ENCODE measurements around the gene MAMSTR. TPM values are rescaled to one million over a fixed set of nuclear protein-coding genes. Genes with fewer than 3 reads are reported as not detected.
"Not testable (repeated sequence)": the region's sequence is repeated elsewhere in the genome, so short reads cannot be mapped to it uniquely, and the experiment has no call there.

Gene MAMSTR
- total RNA-seq, 1 donor from 2014 or later: 0.58 TPM

DNA sequence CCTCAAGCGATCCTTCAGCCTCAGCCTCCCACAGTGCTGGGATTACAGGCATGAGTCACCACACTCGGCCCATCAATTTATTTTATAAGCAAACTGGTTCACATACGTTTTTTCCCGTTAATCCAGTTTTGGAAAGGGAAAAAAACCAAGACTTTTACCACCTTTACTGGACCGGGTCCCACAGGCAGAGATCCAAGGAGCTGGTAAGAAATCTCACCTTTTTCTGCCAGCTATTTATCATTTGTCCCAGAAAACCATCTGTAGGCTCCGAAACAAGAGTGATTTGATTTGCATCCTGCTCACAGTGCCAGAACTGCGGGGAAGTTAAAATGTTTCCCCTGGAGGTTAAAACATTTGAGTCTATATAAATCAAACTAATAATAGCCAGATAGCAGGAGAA lies 30.1 kb downstream of the MAMSTR start:
- DNase-seq (ENCODE audit: low spot score): no peak

DNA sequence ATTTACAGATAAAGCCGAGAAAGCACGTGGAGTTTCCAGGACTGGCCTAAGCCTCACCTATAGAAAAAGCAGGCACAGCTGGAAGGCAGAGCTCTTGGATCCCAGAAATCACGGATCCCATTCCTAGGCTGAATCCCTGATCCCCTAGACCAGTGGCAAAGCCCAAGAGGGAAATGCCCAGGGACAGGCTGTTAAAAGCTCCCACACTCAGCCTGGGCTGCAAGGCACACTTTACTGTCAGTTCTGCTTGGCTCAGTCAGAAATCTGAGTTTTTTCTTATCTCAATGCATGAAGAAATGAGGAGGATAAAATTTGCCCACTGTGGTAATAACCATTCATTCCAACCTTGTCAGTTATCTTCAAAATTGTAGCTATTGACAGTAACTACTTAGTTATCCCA lies 31.7 kb downstream of the MAMSTR start:
- DNase-seq (ENCODE audit: low spot score): no peak

DNA sequence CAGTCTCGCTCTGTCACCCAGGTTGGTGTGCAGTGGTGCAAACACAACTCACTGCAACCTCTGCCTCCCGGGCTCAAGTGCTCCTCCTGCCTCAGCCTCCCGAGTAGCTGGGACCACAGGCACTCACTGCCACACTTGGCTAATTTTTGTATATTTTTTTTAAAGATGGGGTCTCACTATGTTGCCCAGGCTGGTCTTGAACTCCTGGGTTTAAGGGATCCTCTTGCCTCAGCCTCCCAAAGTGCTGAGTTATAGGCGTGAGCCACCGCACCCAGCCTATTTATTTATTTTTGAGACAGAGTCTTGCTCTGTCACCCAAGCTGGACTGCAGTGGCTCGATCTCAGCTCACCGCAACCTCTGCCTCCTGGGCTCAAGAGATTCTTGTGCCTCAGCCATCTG lies 32.9 kb downstream of the MAMSTR start:
- DNase-seq (ENCODE audit: low spot score): not testable (repeated sequence)

DNA sequence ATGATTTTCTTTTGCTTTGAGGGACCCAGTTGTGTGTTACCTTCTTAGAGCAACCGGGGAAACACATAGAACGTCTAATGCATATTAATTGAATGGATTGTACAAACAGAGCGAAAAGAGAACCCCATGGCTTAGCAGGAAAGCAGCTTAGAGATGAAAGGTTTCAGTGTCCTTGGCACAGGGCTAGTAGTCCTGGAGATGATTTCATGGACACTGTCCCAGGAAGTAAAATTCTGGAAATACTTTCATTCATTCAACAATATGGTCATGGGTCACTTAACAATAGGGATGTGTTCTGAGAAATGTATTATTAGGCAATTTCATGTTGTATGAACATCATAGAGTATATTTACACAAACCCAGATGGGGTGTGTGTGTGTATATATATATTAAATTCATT lies 33.4 kb downstream of the MAMSTR start:
- DNase-seq (ENCODE audit: low spot score): no peak

DNA sequence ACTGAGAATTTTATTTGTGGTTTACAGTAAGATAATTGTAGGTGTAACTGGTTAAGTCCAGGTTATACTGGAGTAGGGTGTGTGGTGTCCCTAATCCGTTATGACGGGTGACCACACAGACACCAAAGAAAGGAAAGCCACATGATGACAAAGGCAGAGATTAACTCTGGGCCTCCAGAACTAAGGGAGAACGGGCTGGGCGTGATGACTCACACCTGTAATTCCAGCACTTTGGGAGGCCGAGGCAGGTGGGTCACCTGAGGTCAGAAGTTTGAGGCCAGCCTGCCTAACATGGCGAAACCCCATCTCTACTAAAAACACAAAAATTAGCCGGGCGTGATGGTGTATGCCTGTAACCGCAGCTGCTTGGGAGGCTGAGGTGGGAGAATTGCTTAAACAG lies 33.9 kb downstream of the MAMSTR start:
- no peak for DNase-seq (ENCODE audit: low spot score)

DNA sequence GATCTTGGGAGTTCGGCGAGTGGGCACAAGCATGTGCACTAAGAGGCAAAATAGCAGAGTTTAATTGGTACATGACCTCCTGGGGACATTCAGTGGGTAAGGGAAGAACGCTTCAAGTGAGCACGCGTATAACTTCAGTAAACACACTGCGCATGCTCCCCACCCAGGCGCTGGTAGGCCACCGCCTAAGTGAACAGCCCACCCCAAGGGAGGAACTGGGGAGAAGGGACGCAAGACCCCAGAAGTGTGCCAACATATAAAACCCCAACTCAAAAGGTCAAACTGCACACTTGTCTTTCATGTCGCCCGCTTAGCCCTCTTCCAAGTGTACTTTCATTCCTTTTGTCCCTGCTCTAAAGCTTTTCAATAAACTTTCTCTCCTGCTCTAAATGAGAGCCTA lies 36.2 kb downstream of the MAMSTR start:
- DNase-seq (ENCODE audit: low spot score): no peak

DNA sequence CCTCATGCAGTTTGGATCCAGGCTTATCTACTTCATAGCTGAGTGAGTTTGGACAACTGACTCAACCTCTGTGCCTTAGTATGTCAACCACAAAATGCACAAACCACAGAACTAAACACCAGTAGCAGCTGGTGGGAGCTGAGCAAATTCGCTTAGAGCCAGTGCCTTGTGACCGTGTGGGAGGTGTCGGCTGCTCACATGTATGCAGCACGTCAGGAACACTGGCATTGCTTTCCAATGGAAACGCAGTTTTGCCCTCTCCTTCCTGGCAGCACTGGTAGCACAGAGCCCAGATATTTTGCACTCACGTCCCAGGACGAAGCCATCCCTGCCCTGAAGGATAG lies 38.4 kb downstream of the MAMSTR start:
- no peak for DNase-seq (ENCODE audit: low spot score)

DNA sequence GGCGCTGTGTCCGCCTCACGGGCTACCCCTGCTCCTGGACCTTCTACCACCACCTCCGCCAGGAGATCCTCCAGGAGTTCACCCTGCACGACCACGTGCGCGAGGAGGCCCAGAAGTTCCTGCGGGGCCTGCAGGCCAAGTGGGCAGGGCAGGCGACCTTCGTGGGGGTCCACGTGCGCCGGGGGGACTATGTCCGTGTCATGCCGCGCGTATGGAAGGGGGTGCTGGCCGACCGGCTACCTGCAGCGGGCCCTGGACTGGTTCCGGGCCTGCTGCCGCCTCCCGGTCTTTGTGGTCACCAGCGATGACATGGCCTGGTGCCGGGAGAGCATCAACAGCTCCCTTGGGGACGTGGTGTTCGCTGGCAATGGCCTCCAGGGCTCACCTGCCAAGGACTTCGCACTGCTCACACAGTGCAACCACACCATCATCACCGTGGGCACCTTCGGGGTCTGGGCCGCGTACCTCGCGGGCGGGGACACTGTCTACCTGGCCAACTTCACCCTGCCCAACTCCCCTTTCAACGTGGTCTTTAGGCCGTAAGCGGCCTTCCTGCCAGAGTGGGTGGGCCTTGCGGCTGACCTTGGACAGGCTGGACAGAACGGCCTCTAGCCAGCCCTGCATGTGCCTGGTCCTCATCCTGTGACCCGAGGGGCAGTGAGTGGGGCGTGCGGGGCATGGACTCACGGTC lies 38.9 kb downstream of the MAMSTR start:
- no peak for DNase-seq (ENCODE audit: low spot score)

DNA sequence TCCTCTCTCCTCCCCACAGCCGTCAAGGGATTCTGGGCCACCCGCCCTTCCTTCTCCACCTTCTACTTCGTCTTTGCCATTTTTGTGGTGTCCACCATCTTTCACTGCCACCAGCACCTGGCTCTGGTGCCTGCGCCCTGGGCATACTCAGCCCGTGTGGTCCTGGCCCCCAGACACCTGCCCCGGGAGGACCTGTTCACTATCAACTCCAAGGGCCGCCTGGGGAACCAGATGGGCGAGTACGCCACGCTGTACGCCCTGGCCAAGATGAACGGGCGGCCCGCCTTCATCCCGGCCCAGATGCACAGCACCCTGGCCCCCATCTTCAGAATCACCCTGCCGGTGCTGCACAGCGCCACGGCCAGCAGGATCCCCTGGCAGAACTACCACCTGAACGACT lies 39.5 kb downstream of the MAMSTR start:
- DNase-seq (ENCODE audit: low spot score): not testable (repeated sequence)

DNA sequence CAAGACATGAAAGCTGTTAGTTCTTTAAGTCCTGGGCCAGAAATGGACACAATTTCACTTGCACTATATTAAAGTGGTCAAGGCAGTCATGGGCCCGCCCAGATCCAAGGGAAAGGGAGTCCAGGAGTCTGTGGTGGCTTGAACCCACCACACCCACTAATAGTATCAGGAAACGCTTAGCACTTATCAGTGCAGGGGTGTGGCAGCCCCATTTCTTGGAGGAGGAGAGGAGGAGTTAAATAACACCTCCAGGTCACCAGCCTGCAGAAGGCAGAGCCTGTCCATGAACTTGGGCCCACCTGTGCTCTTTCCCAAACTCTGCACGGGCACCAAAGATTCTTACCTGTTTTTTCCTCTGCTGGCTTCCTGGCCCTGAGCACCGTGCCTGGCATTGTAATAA lies 41.3 kb downstream of the MAMSTR start:
- no peak for DNase-seq (ENCODE audit: low spot score)

DNA sequence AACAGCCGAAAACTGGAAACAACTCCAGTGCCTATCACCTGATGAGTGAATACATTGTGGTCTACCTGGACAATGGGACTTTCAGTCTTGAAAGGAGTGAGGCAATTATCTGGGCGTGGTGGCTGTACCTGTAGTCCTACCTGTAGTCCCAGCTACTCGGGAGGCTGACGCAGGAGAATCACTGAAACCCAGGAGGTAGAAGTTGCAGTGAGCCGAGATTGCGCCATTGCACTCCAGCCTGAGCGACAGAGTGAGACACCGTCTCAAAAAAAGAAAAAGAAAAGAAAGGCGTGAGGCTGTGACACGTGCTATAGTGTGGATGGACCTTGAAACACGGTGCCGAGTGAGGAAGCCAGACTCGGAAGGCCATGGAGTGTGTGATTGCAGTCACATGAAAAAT lies 42.6 kb downstream of the MAMSTR start:
- no peak for DNase-seq (ENCODE audit: low spot score)

DNA sequence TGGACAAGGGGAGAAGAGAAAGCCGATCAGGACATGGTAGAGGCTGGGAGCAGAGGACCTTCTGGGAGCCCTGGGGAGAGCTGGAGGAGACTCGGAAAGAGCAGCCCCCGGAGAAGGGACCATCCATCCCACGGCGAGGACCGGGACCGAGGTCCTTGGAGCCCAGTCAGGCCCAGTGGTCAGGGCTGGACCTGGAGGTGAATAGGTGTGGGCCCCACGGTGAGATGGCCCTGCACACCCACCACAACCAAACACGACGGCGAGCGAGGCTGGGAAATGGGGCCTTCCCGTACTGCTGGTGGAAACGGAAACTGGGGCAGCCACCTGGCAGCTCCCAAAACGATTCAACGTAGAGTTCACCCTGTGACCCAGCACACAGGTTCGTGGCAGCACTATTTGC lies 43.0 kb downstream of the MAMSTR start:
- DNase-seq (ENCODE audit: low spot score): no peak

DNA sequence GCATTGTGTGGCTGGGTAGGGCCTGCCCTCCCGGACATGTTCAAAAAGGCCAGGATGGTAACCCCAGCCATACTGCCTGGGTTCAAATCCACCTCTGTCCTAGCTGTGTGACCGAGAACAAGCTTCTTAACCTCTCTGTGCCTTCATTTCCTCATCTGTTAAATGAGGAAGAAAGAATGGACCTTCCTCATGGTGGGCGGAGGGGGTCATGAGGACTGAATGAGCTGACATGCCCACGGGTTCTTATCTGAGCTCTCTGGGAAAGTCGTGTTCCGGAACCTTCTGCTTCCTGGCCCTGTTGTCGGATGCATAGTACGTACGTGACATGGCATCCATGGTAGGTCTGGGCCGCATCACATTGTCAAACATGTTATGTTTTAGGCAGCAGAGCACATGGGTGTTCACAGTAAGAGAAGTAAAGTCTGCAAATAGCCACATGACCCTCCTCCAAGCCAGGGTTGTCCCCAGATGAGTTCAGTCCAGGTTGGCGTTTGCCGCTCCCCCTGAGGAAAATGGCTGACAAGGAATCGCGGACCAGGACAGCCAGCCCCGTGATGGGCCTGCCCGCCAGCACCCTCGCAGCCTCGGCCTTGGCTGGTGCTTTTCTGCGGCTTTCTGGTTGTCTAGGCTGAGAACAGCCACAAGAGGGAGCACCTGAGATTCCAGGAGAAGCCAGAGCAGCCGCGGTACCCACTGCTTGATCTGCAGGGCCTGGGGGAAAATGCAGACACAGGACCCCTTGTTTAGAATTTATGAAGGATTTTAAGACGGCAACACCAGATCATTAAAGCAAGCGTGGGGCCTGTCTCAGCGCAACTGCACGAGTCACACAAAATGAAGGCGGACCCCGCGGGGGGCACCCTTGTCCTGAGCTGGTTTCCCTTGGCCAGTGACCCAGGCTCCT lies 44.4 kb downstream of the MAMSTR start:
- peak; percentile 92 for DNase-seq (ENCODE audit: low spot score)

DNA sequence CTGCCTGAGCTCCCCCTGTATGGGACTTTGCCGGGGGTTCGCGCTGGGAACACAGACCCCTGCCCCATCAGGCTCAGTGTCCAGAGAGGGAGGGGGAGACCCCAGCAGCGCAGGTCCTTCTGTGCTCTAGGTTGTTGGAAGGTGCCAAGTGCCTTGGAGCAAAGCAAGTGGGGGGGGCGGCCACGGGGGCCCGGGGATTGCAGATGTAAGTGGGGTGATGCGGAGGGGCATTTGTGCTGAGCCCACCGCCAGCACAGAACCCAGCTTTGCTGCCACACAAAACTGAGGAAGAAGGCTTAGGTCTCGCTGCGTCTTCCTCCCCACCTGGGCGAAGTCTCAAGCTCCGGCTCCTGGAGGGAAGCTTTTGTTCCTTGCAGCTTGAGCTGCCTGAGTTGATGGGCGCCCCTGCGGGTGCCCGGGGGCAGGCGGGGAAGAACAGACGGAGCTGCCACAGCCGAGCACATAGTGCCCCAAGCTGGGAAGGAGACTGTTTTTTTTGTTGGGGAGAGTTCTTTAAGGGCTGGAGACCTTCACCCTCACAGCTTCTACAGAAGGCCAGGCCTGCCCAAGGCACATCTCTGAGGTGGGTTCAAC lies 45.2 kb downstream of the MAMSTR start:
- DNase-seq (ENCODE audit: low spot score): no peak

DNA sequence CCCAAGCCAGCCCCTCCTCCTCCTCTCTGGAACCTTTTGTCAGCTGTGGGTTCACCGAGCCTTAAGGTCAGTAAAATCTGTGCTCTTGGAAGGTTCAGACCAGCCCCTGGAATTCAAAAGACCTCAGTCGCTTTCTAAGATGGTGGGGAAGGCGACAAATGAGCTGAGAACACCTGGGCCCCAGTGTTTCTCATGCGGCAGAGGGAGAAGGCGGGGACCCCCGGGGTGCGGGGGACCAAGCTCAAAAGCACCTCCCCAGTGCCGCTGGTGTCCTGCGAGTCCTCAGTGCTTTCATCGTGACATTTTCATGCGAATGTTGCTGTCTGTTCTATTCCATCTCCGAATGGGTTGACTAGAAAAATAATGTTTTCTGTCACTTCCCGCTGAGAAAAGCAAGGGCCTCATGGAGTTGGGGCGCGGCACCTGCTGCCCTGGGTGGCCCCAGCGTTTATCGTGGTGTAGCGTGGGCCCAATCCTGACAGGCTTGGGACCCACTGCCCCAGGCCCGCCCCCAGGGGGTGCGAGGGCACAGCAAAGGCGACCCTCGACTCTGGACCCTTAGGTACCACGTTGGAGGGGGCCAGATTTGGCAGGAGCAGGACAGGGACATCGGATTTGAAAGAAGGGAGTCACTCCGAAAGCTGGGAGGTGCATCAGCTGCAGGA lies 46.0 kb downstream of the MAMSTR start:
- no peak for DNase-seq (ENCODE audit: low spot score)

DNA sequence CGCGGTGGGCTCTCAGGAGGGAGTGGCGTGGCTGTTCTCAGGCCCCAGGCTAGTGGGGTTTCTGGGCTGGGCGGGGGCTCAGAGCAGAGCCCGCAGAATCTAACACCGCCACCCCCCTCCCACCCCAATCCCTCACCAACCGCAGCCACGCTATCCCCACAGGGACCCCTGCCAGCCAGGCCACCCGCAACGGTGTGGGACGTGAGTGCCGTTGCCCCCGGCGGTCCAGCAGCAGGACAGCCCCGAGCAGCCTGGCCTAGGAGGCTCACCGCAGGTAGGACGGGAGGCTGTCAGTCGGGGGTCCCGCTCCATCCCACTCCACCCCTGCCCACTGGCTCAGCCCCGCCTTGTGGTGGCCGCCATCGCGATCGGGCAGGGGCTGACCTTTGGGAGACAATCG lies 46.5 kb downstream of the MAMSTR start, which contains the start of gene NTN5:
Gene NTN5, minus strand, starts transcription at position 24 of the 400 bp plus-strand sequence. CDS start 2,031 bp downstream, outside the sequence.
- no peak for DNase-seq (ENCODE audit: low spot score)

DNA sequence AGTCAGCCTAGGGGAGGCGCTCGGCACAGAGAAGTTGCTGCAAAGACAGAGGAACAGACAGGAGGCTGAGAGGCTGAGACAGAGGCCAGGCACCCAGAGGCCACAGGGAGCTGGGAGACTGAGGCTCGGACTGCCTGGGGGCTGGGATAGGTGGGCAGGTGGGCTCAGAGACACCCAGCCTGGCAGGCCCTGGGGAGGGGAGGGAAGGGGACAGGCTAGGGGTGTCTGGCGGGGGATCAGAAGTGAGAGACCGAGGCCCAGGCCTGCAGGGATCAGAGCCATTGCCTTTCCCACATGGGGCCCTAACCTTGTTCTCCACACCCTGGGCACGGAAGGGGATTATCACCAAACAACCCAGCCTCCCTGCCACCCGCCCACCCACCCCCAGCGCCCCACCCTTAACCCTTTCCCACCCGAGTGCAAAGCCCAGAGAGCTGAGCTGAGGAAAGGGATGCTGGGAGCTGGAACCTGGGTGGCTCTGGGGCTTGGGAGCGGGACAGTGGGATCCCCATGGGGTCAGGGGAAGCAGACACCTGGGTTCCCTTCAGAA lies 48.0 kb downstream of the MAMSTR start:
- no peak for DNase-seq (ENCODE audit: low spot score)

DNA sequence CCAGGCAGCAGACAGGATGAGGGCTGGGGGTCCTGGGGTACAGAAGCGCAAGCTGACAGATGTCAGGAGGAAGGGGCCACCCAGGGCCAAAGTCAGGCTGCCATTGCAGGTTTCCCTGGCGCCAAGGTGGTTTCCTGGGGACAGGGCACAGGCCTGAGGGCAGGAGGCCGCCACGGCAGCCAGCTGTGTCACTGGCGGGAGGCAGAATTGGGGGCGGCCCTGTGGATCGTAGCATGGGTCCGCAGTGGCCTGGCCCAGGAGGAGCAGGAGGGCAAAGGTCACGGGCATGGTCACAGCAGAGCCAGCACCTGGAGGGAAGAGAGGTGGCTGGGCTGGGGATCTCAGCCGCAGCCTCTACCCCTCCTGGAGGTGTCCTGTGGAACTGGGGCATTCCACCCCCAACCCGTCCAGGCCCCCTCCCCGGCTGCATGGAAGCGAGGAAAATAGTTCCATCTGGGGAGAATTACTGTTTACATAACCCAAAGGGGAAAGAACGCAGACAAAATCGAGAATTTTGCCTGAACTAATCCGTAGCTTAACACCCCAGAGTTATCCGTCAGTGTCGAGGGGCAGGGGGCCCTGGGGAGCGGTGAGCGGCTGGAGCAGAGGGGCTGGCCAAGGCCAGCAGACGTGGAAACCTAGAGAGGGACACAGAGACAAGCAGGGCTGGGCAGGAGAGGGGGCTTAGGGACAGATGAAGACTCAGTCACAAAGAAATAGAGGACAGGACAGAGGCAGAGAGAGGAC lies 48.7 kb downstream of the MAMSTR start:
- DNase-seq (ENCODE audit: low spot score): no peak

DNA sequence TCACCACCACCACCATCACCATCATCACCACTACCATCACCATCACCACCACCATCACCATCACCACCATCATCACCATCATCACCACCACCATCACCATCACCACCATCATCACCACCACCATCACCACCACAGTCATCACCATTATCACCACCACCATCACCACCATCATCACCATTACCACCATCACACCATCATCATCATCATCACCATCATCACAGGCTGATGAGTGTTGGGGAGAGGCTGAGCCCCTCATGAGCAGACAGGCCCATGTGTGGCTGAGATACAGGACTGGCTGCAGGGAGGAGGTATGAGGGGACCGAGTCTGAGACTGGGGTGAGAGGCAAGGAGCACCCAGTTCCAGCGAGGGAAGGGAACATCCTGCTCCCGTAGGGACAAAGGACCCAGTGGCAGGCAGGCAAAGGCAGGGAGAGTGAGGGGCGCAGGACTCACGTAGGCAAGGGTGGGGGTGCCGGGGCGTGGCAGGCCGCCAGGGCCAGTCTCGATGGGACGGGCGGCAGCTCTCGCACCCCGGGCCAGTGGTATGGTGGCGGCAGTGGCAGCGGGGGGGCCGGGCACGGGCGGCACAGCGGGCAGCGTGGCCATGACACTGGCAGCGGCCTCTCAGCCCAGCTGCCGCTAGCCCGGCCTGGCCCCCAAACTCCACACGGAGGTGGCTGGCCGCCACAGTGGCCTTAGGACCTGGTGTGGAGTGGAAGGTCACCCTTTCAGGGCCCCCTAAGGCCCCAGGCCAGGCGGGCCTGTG lies 49.4 kb downstream of the MAMSTR start:
- DNase-seq (ENCODE audit: low spot score): no peak

DNA sequence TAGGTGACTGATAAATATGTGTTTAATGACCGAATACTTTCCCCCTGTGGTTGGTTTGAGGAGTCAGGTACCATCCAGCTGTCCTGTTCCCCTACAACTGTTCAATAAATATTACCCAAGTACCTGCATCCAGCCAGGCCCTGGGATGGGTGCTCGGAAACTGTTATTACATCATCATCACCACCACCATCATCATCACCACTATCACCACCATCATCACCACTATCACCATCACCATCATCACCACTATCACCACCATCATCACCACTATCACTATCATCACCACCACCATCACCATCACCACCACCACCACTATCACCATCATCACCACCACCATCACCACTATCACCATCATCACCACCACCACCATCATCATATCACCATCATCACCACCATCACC lies 50.8 kb downstream of the MAMSTR start:
- no peak for DNase-seq (ENCODE audit: low spot score)

All from mesenteric fat pad (tissue), 1 donor.